B cell (primary cell): ENCODE results near the gene GCN1. TPM values are rescaled to one million over a fixed set of nuclear protein-coding genes. Genes with fewer than 3 reads are reported as not detected.
"Not testable (repeated sequence)": the region's sequence is repeated elsewhere in the genome, so short reads cannot be mapped to it uniquely, and the experiment has no call there.

Experiments
- ATAC-seq: fragments of 200-7000 bp; cut with Tn5 transposase; one replicate; pipeline ENCODE4 v1.10.0; 2021; ENCODE audit warnings: low read depth, mild to moderate bottlenecking, moderate number of reproducible peaks, moderate library complexity
- CTCF ChIA-PET: fragments of 350-600 bp; sonication (Branson Sonifier 250); formaldehyde crosslinking; loops from one replicate; lab custom pipeline; 2021; ENCODE audit warnings: antibody characterized with exemption, inconsistent platforms; lab: Charles Lee
- POLR2A ChIA-PET: fragments of 350-600 bp; sonication (Branson Sonifier 250); formaldehyde crosslinking; loops from one replicate; lab custom pipeline; 2021; ENCODE audit warnings: antibody characterized with exemption; lab: Charles Lee
- DNase-seq: peaks from one replicate; pipeline ENCODE4 v3.0.0; 2013
- H2AFZ ChIP-seq: 2 replicates; pipeline ENCODE4 v1.6.1; 2012; ENCODE audit warnings: mild to moderate bottlenecking, low read depth, low read length; ENCODE audit not compliant: insufficient read depth, poor library complexity, severe bottlenecking
- H3K27ac ChIP-seq, 2 donors: 1 replicate in 1 of 2; 2 replicates in 1 of 2; pipeline ENCODE4 v1.5.1; 2012 to 2013; ENCODE audit warnings: low read length in 2 of 2, mild to moderate bottlenecking in 2 of 2, moderate library complexity in 1 of 2
- H3K27me3 ChIP-seq, 4 experiments: fragments of 200-600 bp in 1 of 4; sonication (generic) in 1 of 4; replicated peaks in 1 of 4; 1 replicate in 2 of 4; 2 replicates in 2 of 4; pipeline versions ENCODE4 v1.6.1 to v1.7.0; 2013 to 2016; ENCODE audit warnings: low read length in 3 of 4, mild to moderate bottlenecking in 2 of 4, mixed read lengths in 1 of 4, moderate library complexity in 1 of 4; ENCODE audit not compliant: insufficient read depth in 4 of 4, control insufficient read depth in 3 of 4; ENCODE audit errors: control extremely low read depth in 1 of 4
- H3K36me3 ChIP-seq, 2 experiments: replicated peaks in 1 of 2; 1 replicate in 1 of 2; 2 replicates in 1 of 2; pipeline versions ENCODE4 v1.6.1 to v1.7.1; 2013; ENCODE audit warnings: low read length in 1 of 2; ENCODE audit not compliant: insufficient read depth in 2 of 2, control insufficient read depth in 1 of 2; ENCODE audit errors: control extremely low read depth in 1 of 2, extremely low read depth in 1 of 2
- H3K4me1 ChIP-seq, 2 donors: fragments of 200-600 bp in 1 of 2; sonication (generic) in 1 of 2; 1 replicate in 1 of 2; 2 replicates in 1 of 2; pipeline versions ENCODE4 v1.5.1 to v1.6.1; 2013 to 2017; ENCODE audit warnings: low read length in 2 of 2; ENCODE audit not compliant: control insufficient read depth in 2 of 2, insufficient read depth in 2 of 2
- H3K4me2 ChIP-seq: replicated peaks from 2 replicates; pipeline ENCODE3; 2012; ENCODE audit warnings: mild to moderate bottlenecking, low read depth, low read length; ENCODE audit not compliant: poor library complexity, severe bottlenecking
- H3K4me3 ChIP-seq, 5 experiments: fragments of 200-600 bp in 1 of 5; sonication (generic) in 1 of 5; 1 replicate in 3 of 5; 2 replicates in 2 of 5; pipeline versions ENCODE4 v1.5.1 to v1.7.0; 2011 to 2016; ENCODE audit warnings: low read length in 4 of 5, mild to moderate bottlenecking in 4 of 5, low read depth in 2 of 5, control low read depth in 1 of 5, moderate library complexity in 1 of 5; ENCODE audit not compliant: insufficient read depth in 1 of 5; ENCODE audit errors: control extremely low read depth in 1 of 5, extremely low read depth in 1 of 5
- H3K79me2 ChIP-seq: fragments of 200-600 bp; sonication (generic); one replicate; pipeline ENCODE4 v1.6.0; 2016; ENCODE audit warnings: low read length; ENCODE audit not compliant: control insufficient read depth, insufficient read depth
- H3K9ac ChIP-seq: fragments of 200-600 bp; sonication (generic); 2 replicates; pipeline ENCODE4 v1.6.1; 2017; ENCODE audit warnings: mild to moderate bottlenecking, low read length, moderate library complexity
- H3K9me3 ChIP-seq, 3 donors: one replicate each; pipeline versions ENCODE4 v1.6.1 to v1.7.1; 2013; ENCODE audit warnings: low read length in 2 of 3; ENCODE audit not compliant: control insufficient read depth in 2 of 3, insufficient read depth in 1 of 3; ENCODE audit errors: control extremely low read depth in 1 of 3
- H4K20me1 ChIP-seq: 2 replicates; pipeline ENCODE4 v1.6.0; 2012; ENCODE audit warnings: mild to moderate bottlenecking, low read length; ENCODE audit not compliant: insufficient read depth, control insufficient read depth, poor library complexity, severe bottlenecking
- H3K27ac Mint-ChIP-seq: one replicate; pipeline ENCODE4 v1.8.0; 2021; ENCODE audit warnings: mixed read lengths
- H3K27me3 Mint-ChIP-seq: one replicate; pipeline ENCODE4 v1.8.0; 2021; ENCODE audit warnings: mixed read lengths
- H3K4me1 Mint-ChIP-seq: one replicate; pipeline ENCODE4 v1.8.0; 2021; ENCODE audit warnings: mixed read lengths
- H3K4me3 Mint-ChIP-seq: one replicate; pipeline ENCODE4 v1.8.0; 2021; ENCODE audit warnings: mixed read lengths
- H3K9me3 Mint-ChIP-seq: one replicate; pipeline ENCODE4 v1.8.0; 2022; ENCODE audit warnings: mixed read lengths; ENCODE audit not compliant: insufficient read depth
- CTCF ChIP-seq: fragments of 200-600 bp; IDR thresholded peaks from one replicate; pipeline ENCODE4 v1.8.0; 2022; ENCODE audit warnings: antibody characterized with exemption, mild to moderate bottlenecking
- EZH2 ChIP-seq: IDR thresholded peaks from 2 replicates; pipeline ENCODE4 v1.6.1; 2012; ENCODE audit warnings: borderline replicate concordance, low read depth, mild to moderate bottlenecking, moderate library complexity, low read length; ENCODE audit not compliant: insufficient read depth, poor library complexity, severe bottlenecking
- whole genome bisulfite sequencing: methylation state at CpG from one replicate; pipeline ENCODE4 v1.1.5; 2013; ENCODE audit warnings: missing lambda C conversion rate; ENCODE audit not compliant: insufficient coverage; 5-methylcytosine and 5-hydroxymethylcytosine counted together
- intact Hi-C: fragments of 100-400 bp; cut with micrococcal nuclease; formaldehyde crosslinking; loops from one replicate; pipeline ENCODE4 v1.10.0; 2022
- polyA plus RNA-seq: library from polyadenylated mRNA; depleted of rRNA; stranded (reverse); fragments of >200 nt; gene quantifications from 2 replicates; pipeline ENCODE4 v1.2.3, GENCODE V29; 2012
- total RNA-seq, 2 donors: library from RNA; stranded (reverse); fragments of 120-200 nt in 1 of 2; gene quantifications; 1 replicate in 1 of 2; 2 replicates in 1 of 2; pipeline versions ENCODE4 v1.2.3 to v1.2.4, GENCODE V29; 2013 to 2022

Gene GCN1
- total and polyA plus RNA-seq, 2 donors (not counting 1 experiment from before 2014, with no cell fraction given): 41.3 to 127 TPM

GRCh38 chr12:120197542-120197887, 3.0 kb upstream of the GCN1 start:
- Mint-ChIP-seq H3K9me3 (no peaks in the 10 kb centered on the region), H3K4me3 (no peak overlapping the region), H3K27ac (no peak overlapping the region), H3K4me1 (peaks cover 36% of the 10 kb centered on the region), H3K27me3 (no peaks in the 10 kb centered on the region)
- no CpG with 5 or more reads among the region's 4 CpGs for WGBS
- peaks cover 63% of the 10 kb centered on the region for H3K79me2 ChIP-seq
- no peak overlapping the region for H3K27ac ChIP-seq
- H3K4me1 ChIP-seq: peaks cover 35 to 48% of the 10 kb centered on the region in 2 donors
- no peak overlapping the region for H2AFZ ChIP-seq
- DNase-seq (no peak), ATAC-seq (no peak)
- ChIA-PET CTCF (no interaction called here), POLR2A (no interaction called here)
- H3K27me3 ChIP-seq: no peaks in the 10 kb centered on the region
- intact Hi-C loops: no loop called here
- H4K20me1 ChIP-seq: peaks cover 38% of the 10 kb centered on the region
- TF ChIP-seq EZH2 (no peak), CTCF (no peak)
- H3K9me3 ChIP-seq: no peaks in the 10 kb centered on the region
- no peak overlapping the region for H3K4me3 ChIP-seq
- no peak overlapping the region for H3K9ac ChIP-seq
- peaks cover 5 to 33% of the 10 kb centered on the region in 2 experiments for H3K36me3 ChIP-seq
- H3K4me2 ChIP-seq: no peak overlapping the region

GRCh38 chr12:120196817-120197541, 2.5 kb upstream of the GCN1 start:
- 52% methylated on average over 2 of the region's 7 CpGs for WGBS
- CTCF ChIA-PET: interaction anchor here (1.2 kb wide), 1 partner anchor 9 kb away, joined by 5 read pairs; no protein-coding TSS in a partner anchor
- not testable (repeated sequence) for DNase-seq

More at GRCh38 chr12:120196817-120197541, 2.5 kb upstream of the GCN1 start:
- H3K9me3 ChIP-seq, H3K9me3 Mint-ChIP-seq, H3K4me2 ChIP-seq, H2AFZ ChIP-seq, H3K4me3 ChIP-seq, H3K9ac ChIP-seq, H3K27me3 Mint-ChIP-seq, H3K27me3 ChIP-seq, ATAC-seq, POLR2A ChIA-PET, H3K27ac ChIP-seq, intact Hi-C loops: not testable (repeated sequence)
- Mint-ChIP-seq H3K4me3 (peak overlapping the region; percentile 47), H3K4me1 (peaks cover 34% of the 10 kb centered on the region), H3K27ac (peak overlapping the region; percentile 65)
- Histone ChIP-seq H3K36me3 (peaks cover 5 to 33% of the 10 kb centered on the region in 2 experiments), H3K4me1 (peaks cover 33 to 45% of the 10 kb centered on the region in 2 donors), H4K20me1 (peaks cover 43% of the 10 kb centered on the region), H3K79me2 (peaks cover 67% of the 10 kb centered on the region)
